Ascending aorta (tissue), 2 donors: ENCODE results near the gene GPC5. TPM values are rescaled to one million over a fixed set of nuclear protein-coding genes. Genes with fewer than 3 reads are reported as not detected.

Source experiments
- DNase-seq, 2 donors: peaks; one replicate each; pipeline ENCODE4 v3.0.0-alpha.2; 2019; ENCODE audit warnings: low spot score in 2 of 2
- H3K27ac ChIP-seq, 2 donors: fragments of 200-600 bp; sonication (generic); one replicate each; pipeline ENCODE4 v1.5.1; 2016 to 2017; ENCODE audit warnings: mild to moderate bottlenecking in 1 of 2
- H3K27me3 ChIP-seq: fragments of 200-600 bp; sonication (generic); one replicate; pipeline ENCODE4 v1.5.1; 2017
- H3K36me3 ChIP-seq, 2 donors: fragments of 200-600 bp; sonication (generic); one replicate each; pipeline ENCODE4 v1.5.1; 2016
- H3K4me1 ChIP-seq, 2 donors: fragments of 200-600 bp; sonication (generic); one replicate each; pipeline ENCODE4 v1.5.1; 2016 to 2017; ENCODE audit warnings: mild to moderate bottlenecking in 1 of 2
- H3K4me3 ChIP-seq, 2 donors: fragments of 200-600 bp; sonication (generic); one replicate each; pipeline ENCODE4 v1.5.1; 2016 to 2017; ENCODE audit warnings: mild to moderate bottlenecking in 1 of 2
- H3K9me3 ChIP-seq, 2 donors: fragments of 200-600 bp; sonication (generic); one replicate each; pipeline ENCODE4 v1.5.1; 2016
- intact Hi-C: fragments of 100-400 bp; cut with DNase I; formaldehyde crosslinking; loops from one replicate; pipeline ENCODE4 v1.15.1; 2023
- total RNA-seq: library from RNA; depleted of rRNA; stranded (reverse); fragments of >200 nt; gene quantifications from one replicate; pipeline ENCODE4 v1.1.0, GENCODE V29; 2016
- TF ChIP-seq, protein P1 (sequence below), 3 experiments: fragments of 200-600 bp in 2 of 3; fragments of 450-650 bp in 1 of 3; sonication (generic) in 2 of 3; IDR thresholded peaks; one replicate each; pipeline ENCODE4 v1.5.1; 2016 to 2019; ENCODE audit warnings: antibody characterized with exemption in 3 of 3, mild to moderate bottlenecking in 1 of 3, moderate library complexity in 1 of 3

GPC5 gene
- total RNA-seq, 1 donor from 2014 or later = not detected

GRCh38 chr13:91450913-91451312 lies 52.5 kb downstream of the GPC5 start:
- no peaks in the 10 kb centered on the region for H3K27me3 ChIP-seq
- intact Hi-C loops = no loop called here
- no peak overlapping the region for H3K4me3 ChIP-seq
- no peaks in the 10 kb centered on the region for H3K4me1 ChIP-seq
- no peaks in the 10 kb centered on the region for H3K9me3 ChIP-seq
- TF ChIP-seq, protein P1, sequence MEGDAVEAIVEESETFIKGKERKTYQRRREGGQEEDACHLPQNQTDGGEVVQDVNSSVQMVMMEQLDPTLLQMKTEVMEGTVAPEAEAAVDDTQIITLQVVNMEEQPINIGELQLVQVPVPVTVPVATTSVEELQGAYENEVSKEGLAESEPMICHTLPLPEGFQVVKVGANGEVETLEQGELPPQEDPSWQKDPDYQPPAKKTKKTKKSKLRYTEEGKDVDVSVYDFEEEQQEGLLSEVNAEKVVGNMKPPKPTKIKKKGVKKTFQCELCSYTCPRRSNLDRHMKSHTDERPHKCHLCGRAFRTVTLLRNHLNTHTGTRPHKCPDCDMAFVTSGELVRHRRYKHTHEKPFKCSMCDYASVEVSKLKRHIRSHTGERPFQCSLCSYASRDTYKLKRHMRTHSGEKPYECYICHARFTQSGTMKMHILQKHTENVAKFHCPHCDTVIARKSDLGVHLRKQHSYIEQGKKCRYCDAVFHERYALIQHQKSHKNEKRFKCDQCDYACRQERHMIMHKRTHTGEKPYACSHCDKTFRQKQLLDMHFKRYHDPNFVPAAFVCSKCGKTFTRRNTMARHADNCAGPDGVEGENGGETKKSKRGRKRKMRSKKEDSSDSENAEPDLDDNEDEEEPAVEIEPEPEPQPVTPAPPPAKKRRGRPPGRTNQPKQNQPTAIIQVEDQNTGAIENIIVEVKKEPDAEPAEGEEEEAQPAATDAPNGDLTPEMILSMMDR (IDR thresholded peaks at IDR 0.05) = no peak
- H3K36me3 ChIP-seq = no peaks in the 10 kb centered on the region
- no peak for DNase-seq
- H3K27ac ChIP-seq = no peak overlapping the region

DNA sequence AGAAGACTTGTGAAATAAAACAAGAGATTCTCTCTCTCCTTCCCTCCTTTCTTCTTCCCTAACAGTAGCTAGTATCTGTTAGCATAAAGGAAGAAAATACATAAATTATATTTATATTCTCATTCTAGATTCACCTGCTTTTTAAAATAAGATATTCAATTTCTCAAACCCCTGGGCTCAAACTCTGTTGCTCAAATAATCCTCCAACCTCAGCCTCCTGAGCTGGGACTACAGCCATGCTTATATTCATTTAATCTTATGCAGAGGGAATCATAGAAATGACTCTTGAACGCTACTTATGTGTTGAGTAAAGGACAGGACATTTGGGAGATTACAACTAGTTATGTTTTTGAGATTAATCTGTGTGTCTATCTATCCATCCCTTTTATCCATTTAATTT lies 56.2 kb downstream of the GPC5 start:
- H3K9me3 ChIP-seq = no peaks in the 10 kb centered on the region
- TF ChIP-seq, protein P1 (IDR thresholded peaks at IDR 0.05) = no peak
- no peak overlapping the region for H3K4me3 ChIP-seq
- no peak for DNase-seq
- intact Hi-C loops = no loop called here
- H3K27me3 ChIP-seq = no peaks in the 10 kb centered on the region
- H3K36me3 ChIP-seq = no peaks in the 10 kb centered on the region
- H3K4me1 ChIP-seq = no peaks in the 10 kb centered on the region
- H3K27ac ChIP-seq = no peak overlapping the region

DNA sequence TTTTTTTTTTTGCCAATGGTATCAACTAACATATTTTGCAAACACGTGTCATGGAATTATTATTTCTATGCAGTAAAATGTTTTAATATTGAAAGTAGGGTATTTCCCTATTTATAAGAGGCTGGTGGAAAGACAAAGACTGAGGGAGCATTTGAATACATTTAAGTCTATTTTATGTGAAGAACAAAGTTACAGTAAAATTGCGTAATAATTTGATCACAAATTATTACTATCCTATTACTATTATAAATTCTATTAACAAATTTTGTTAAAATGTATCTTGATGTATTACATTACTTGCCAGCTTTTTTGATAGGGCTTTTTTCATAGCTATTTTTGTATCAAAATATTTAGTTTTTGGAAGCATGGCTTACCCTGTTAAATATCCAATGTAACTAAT lies 58.4 kb downstream of the GPC5 start:
- H3K27me3 ChIP-seq = no peaks in the 10 kb centered on the region
- no peaks in the 10 kb centered on the region for H3K4me1 ChIP-seq
- intact Hi-C loops = no loop called here
- H3K4me3 ChIP-seq = no peak overlapping the region
- H3K27ac ChIP-seq = no peak overlapping the region
- no peaks in the 10 kb centered on the region for H3K9me3 ChIP-seq
- H3K36me3 ChIP-seq = no peaks in the 10 kb centered on the region
- TF ChIP-seq, protein P1 (IDR thresholded peaks at IDR 0.05) = no peak
- DNase-seq = no peak

- intact Hi-C loops = no loop called here
- Histone ChIP-seq H3K27me3 (no peaks in the 10 kb centered on the region), H3K9me3 (no peaks in the 10 kb centered on the region), H3K4me1 (no peaks in the 10 kb centered on the region), H3K36me3 (no peaks in the 10 kb centered on the region), H3K27ac (no peak overlapping the region), H3K4me3 (no peak overlapping the region)
- TF ChIP-seq, protein P1 (IDR thresholded peaks at IDR 0.05) = peak in 1 of 3 experiments; percentile 6
- DNase-seq = no peak
Measured at GRCh38 chr13:91459485-91459884, 61.1 kb downstream of the GPC5 start.

DNA sequence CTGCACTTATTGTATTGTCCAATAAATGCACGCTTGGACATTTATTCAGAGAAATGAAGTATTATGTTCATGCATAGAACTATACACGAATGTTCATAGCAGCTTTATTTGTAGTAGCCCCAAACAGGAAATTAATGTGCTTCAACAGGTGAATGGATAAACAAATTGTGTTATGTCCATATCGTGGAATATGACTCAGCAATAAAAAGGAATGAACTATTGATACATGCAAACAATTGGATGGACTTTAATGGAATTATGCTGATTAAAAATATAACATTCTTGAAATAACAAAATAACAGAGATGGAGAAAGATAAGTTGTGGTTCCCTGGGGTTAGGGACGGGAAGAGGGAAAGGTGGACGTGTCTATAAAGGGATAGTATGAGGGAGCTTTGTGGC lies 65.9 kb downstream of the GPC5 start:
- TF ChIP-seq, protein P1 (IDR thresholded peaks at IDR 0.05) = no peak
- H3K36me3 ChIP-seq = no peaks in the 10 kb centered on the region
- no peak overlapping the region for H3K27ac ChIP-seq
- H3K9me3 ChIP-seq = no peaks in the 10 kb centered on the region
- no peak overlapping the region for H3K4me3 ChIP-seq
- intact Hi-C loops = no loop called here
- DNase-seq = no peak
- H3K27me3 ChIP-seq = no peaks in the 10 kb centered on the region
- H3K4me1 ChIP-seq = no peaks in the 10 kb centered on the region

DNA sequence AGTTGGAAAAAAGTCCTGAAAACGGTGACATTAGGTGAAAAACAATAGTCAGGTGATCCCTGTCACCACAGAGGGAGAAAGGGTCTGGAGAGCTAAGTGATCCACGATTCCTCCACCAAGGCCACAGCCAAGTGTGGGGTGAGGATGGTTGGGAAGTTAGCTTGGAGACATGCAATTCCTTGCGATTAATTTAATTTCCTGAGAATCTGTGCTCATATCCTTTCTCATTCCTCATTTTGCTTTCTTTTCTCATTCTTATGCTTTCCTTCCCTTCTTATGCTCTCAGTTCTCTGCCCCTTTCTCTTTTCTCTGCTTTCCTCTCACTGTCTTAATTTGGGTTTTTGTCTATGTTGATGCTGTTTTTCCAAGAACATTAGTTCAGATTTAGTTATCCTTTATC lies 68.8 kb downstream of the GPC5 start:
- TF ChIP-seq, protein P1 (IDR thresholded peaks at IDR 0.05) = no peak
- H3K4me1 ChIP-seq = no peaks in the 10 kb centered on the region
- H3K36me3 ChIP-seq = no peaks in the 10 kb centered on the region
- H3K9me3 ChIP-seq = no peaks in the 10 kb centered on the region
- no peak for DNase-seq
- H3K4me3 ChIP-seq = no peak overlapping the region
- no peak overlapping the region for H3K27ac ChIP-seq
- intact Hi-C loops = no loop called here
- H3K27me3 ChIP-seq = no peaks in the 10 kb centered on the region
